Chondrocyte (in vitro differentiated cells): Measurements from ENCODE around the gene TUBA1A. TPM values are rescaled to one million over a fixed set of nuclear protein-coding genes. Genes with fewer than 3 reads are reported as not detected.
A peak's percentile ranks its signal among the peaks of the same experiment; 100 is the strongest.
"Not testable (repeated sequence)": the region's sequence is repeated elsewhere in the genome, so short reads cannot be mapped to it uniquely, and the experiment has no call there.

Experiments used
- DNase-seq: peaks from one replicate; pipeline ENCODE4 v3.0.0; 2021; ENCODE audit warnings: mixed read lengths, low spot score
- H3K27ac Mint-ChIP-seq: one replicate; pipeline ENCODE4 v1.8.0; 2021; ENCODE audit warnings: mild to moderate bottlenecking, moderate library complexity, mixed read lengths; ENCODE audit not compliant: unreplicated experiment
- H3K27me3 Mint-ChIP-seq: 2 replicates; pipeline ENCODE4 v1.8.0; 2021; ENCODE audit warnings: low read depth, mixed read lengths
- H3K36me3 Mint-ChIP-seq: 2 replicates; pipeline ENCODE4 v1.8.0; 2021; ENCODE audit warnings: low read depth, mixed read lengths
- H3K4me1 Mint-ChIP-seq: 2 replicates; pipeline ENCODE4 v1.8.0; 2021; ENCODE audit warnings: low read depth, mild to moderate bottlenecking, mixed read lengths
- H3K4me3 Mint-ChIP-seq: one replicate; pipeline ENCODE4 v1.8.0; 2021; ENCODE audit warnings: mild to moderate bottlenecking, moderate library complexity, mixed read lengths; ENCODE audit not compliant: unreplicated experiment
- H3K9me3 Mint-ChIP-seq: 2 replicates; pipeline ENCODE4 v1.8.0; 2021; ENCODE audit warnings: low read depth, mixed read lengths
- total RNA-seq: library from RNA; stranded (reverse); gene quantifications from 3 replicates; pipeline ENCODE4 v1.2.1, GENCODE V29; 2021
- TF ChIP-seq, protein P1 (sequence below): fragments of 200-600 bp; sonication (generic); IDR thresholded peaks from 2 replicates; pipeline ENCODE4 v1.5.0; 2021; ENCODE audit warnings: antibody characterized with exemption, mild to moderate bottlenecking, moderate library complexity

Gene TUBA1A
- total RNA-seq, 1 donor from 2014 or later: 437 TPM

DNA sequence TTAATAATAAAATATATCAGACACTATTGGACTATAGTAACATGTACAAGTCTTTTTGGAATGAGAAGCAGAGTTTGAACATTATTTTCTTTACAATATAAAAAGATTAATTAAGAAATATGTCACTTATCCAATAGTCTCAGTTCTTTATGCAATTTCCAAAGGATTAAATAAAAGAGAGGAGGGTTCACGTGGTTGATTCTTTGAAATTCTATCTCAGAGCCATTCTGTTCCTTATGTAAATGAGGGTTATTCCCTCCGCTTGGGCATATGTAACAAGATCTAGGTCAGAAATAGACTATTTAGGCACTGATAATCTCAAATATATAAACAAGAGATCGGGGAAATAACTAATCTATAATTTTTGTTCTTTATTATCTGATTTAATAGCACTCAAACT is 2.1 kb upstream of the TUBA1A start:
- no peak for DNase-seq
- Mint-ChIP-seq H3K4me1 (peaks cover 21% of the 10 kb centered on the region), H3K9me3 (no peaks in the 10 kb centered on the region), H3K36me3 (peaks cover 19% of the 10 kb centered on the region), H3K27ac (no peak overlapping the region), H3K4me3 (no peak overlapping the region), H3K27me3 (no peaks in the 10 kb centered on the region)
- TF ChIP-seq, protein P1, sequence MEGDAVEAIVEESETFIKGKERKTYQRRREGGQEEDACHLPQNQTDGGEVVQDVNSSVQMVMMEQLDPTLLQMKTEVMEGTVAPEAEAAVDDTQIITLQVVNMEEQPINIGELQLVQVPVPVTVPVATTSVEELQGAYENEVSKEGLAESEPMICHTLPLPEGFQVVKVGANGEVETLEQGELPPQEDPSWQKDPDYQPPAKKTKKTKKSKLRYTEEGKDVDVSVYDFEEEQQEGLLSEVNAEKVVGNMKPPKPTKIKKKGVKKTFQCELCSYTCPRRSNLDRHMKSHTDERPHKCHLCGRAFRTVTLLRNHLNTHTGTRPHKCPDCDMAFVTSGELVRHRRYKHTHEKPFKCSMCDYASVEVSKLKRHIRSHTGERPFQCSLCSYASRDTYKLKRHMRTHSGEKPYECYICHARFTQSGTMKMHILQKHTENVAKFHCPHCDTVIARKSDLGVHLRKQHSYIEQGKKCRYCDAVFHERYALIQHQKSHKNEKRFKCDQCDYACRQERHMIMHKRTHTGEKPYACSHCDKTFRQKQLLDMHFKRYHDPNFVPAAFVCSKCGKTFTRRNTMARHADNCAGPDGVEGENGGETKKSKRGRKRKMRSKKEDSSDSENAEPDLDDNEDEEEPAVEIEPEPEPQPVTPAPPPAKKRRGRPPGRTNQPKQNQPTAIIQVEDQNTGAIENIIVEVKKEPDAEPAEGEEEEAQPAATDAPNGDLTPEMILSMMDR: no peak

DNA sequence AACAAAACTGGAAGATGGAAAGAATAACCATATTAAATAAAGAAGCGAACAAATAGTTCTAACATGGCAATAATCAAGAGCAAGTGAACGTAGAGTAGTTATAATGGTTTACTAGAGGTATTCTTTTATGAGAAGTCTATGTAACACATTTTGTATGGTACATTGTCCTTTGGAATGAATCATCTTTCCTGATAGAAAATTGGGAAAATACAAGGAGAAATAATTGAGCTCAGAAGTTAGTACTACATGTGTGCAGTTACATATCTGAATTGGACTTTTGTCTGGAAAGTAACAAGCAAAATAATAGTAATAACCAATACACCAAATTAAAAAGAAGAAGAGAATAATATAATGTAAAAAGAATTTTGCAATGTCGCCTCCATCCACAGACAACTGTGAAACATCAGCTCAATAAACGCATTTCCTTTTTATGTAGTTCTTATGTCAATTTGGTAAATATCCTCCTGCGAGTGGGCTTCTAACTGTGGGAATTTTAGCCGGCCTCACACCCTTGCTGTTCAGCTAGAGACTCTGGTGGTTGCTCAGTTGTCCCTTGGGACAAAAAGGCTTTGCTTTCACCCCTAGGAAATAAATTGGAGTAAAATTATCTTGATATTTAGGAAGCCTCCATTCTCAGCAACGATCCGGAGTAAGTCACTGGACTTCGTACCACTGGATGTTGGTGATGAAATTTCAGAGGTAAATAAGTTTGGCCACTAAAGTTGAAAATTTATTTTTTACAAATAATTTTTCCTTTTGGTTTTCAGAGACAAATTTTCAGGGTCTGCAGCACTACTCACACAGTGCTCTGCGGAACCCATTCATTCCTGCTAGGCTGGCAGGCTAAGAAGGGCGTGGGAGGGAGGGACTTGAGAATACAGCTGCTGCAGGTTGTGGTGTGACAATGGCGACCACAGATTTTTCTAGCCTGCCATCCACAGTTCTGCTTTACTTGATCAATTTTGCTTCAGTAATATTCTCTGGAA is 1.1 kb upstream of the TUBA1A start:
- DNase-seq: peak; percentile 10
- Mint-ChIP-seq H3K4me1 (peaks cover 30% of the 10 kb centered on the region), H3K4me3 (peak overlapping the region; percentile 54)

DNA sequence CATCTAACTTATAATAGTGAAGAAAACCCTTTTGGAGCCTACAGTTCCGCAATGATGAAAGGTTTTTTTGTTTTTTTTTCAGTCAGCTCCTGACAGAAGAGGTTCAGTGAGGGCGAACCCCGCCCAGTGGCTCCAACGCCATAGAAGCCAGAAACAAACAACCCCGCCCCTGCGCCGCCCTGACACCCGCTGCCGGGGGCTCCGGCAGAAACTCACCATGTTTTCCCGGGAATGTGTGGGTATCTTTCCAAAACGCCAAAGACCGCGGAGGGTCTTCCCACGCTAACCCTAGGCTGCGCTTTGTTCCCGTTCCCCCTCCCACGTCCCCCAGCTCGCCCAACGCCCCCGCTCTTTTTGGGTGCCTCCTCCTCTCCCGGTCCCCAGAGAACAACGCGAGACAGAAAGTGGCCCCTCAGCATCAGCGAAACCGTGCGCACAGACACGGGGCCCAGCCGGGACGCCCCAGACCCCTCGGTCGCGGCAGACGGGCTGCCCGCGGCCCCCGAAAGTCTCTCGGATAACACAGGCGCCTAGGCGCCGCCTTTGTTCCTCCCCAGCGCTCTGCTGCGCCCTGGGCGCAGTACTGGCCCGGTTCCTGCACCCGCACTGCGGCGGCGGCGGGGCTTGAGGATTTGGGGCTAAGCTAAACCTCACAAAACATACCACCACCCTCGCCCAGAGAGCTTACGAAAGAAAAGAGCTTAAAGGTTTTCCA is 522 bp downstream of the TUBA1A start:
- peaks cover 42% of the 10 kb centered on the region for H3K4me1 Mint-ChIP-seq
- TF ChIP-seq, protein P1: no peak
- no peaks in the 10 kb centered on the region for H3K27me3 Mint-ChIP-seq
- DNase-seq: peak; percentile 79
- peaks cover 36% of the 10 kb centered on the region for H3K36me3 Mint-ChIP-seq
- H3K27ac Mint-ChIP-seq: peak overlapping the region; percentile 98
- peak overlapping the region; percentile 93 for H3K4me3 Mint-ChIP-seq
- no peaks in the 10 kb centered on the region for H3K9me3 Mint-ChIP-seq

More for the DNA sequence above, 1.1 kb upstream of the TUBA1A start:
- H3K36me3 Mint-ChIP-seq: peaks cover 26% of the 10 kb centered on the region
- TF ChIP-seq, protein P1: no peak
- peak overlapping the region; percentile 98 for H3K27ac Mint-ChIP-seq
- no peaks in the 10 kb centered on the region for H3K9me3 Mint-ChIP-seq
- H3K27me3 Mint-ChIP-seq: no peaks in the 10 kb centered on the region

DNA sequence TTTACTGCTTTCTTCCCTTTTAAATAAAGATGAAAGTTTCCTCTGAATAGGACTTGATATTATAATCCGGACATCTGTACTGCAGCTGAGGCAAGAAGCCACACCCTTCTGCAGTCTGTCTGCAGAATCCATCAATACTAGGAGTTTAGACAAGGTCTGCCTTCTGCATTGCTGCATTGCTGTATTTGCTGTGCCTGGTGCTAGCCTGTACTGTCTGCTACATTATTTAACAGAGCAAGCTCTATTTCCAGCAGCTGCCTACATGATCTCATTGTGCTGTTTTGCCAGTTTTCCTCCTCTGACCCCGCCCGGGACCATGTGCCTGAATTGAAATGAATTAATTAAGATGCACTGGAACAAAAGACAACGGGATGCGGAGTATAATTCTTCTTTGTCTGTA is 1.7 kb downstream of the TUBA1A start:
- peak overlapping the region; percentile 93 for H3K4me3 Mint-ChIP-seq
- H3K27me3 Mint-ChIP-seq: no peaks in the 10 kb centered on the region
- H3K4me1 Mint-ChIP-seq: peaks cover 42% of the 10 kb centered on the region
- H3K36me3 Mint-ChIP-seq: peaks cover 36% of the 10 kb centered on the region
- H3K27ac Mint-ChIP-seq: peak overlapping the region; percentile 98
- H3K9me3 Mint-ChIP-seq: no peaks in the 10 kb centered on the region
- no peak for DNase-seq
- TF ChIP-seq, protein P1: no peak

DNA sequence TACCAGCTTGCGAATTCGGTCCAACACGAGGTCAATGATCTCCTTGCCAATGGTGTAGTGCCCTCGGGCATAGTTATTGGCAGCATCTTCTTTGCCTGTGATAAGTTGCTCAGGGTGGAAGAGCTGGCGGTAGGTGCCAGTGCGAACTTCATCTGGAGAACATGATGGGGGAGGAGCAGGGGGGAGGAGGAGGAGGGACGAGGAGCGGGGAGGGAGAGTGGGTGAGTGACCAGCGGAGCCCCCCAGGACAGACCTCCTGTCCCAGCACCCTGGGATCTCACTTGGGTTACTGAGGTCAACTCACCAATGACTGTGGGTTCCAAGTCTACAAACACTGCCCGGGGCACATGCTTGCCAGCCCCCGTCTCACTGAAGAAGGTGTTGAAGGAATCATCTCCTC is 2.6 kb downstream of the TUBA1A start:
- Mint-ChIP-seq H3K4me3 (peak overlapping the region; percentile 93), H3K4me1 (peaks cover 42% of the 10 kb centered on the region), H3K27ac (peak overlapping the region; percentile 51), H3K36me3 (peaks cover 36% of the 10 kb centered on the region)
- H3K27me3 Mint-ChIP-seq, DNase-seq, H3K9me3 Mint-ChIP-seq: not testable (repeated sequence)

DNA sequence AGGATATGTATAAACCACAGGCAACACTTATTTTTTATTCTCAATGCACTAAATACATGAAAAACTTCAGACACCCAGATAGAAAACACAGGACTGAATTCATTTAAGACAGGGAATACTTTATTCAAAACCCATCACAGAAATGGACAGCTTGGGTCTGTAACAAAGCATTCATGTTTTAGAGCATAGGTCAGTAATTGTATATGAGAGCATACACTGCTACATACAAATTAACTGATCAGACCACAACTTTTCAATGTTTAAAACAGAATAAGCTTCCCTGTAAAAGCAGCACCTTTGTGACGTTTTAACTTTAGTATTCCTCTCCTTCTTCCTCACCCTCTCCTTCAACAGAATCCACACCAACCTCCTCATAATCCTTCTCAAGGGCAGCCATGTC is 4.2 kb downstream of the TUBA1A start:
- Mint-ChIP-seq H3K4me1 (peaks cover 40% of the 10 kb centered on the region), H3K4me3 (peak overlapping the region; percentile 33)

DNA sequence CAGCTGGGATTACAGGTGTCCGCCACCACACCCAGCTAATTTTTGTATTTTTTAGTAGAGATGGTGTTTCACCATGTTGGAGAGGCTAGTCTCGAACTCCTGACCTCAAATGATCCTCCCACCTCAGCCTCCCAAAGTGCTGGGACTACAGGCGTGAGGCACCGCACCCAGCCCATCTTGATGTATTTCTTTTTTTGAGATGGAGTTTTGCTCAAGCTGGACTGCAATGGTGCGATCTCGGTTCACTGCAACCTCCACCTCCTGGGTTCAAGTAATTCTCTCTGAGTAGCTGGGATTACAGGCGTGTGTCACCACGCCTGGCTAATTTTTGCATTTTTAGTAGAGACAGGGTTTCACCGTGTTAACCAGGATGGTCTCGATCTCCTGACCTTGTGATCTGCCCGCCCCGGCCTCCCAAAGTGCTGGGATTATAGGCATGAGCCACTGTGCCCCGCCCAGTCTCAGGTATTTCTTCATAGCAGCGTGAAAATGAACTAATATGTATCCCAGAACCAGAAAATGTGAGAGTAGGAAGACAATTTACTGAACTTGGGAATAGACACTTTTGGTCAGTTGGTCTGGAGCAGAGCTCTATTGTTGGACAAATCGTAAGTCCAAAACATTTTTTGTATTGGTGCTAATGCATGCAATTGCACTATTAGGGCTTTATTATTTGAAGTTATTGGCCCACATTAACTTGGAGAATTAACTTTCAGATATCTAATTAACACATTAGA is 5.5 kb downstream of the TUBA1A start:
- Mint-ChIP-seq H3K4me1 (peaks cover 37% of the 10 kb centered on the region), H3K27ac (peak overlapping the region; percentile 6), H3K36me3 (peaks cover 33% of the 10 kb centered on the region)
- not testable (repeated sequence) for H3K9me3 Mint-ChIP-seq, DNase-seq, H3K27me3 Mint-ChIP-seq, H3K4me3 Mint-ChIP-seq

More for the DNA sequence above, 4.2 kb downstream of the TUBA1A start:
- Mint-ChIP-seq H3K36me3 (peaks cover 36% of the 10 kb centered on the region), H3K27ac (peak overlapping the region; percentile 68)
- H3K9me3 Mint-ChIP-seq, H3K27me3 Mint-ChIP-seq, DNase-seq: not testable (repeated sequence)
